Nephron progenitor cell (in vitro differentiated cells): ENCODE results near the gene MAPK8.

ENCODE experiments used
- DNase-seq: peaks from one replicate; pipeline ENCODE4 v3.0.0; 2021
- H3K27ac Mint-ChIP-seq: 2 replicates; pipeline ENCODE4 v1.8.0; 2021; ENCODE audit warnings: mild to moderate bottlenecking, moderate library complexity, mixed read lengths
- H3K27me3 Mint-ChIP-seq: 2 replicates; pipeline ENCODE4 v1.8.0; 2021; ENCODE audit warnings: mild to moderate bottlenecking, low read depth, mixed read lengths; ENCODE audit not compliant: poor library complexity
- H3K36me3 Mint-ChIP-seq: 2 replicates; pipeline ENCODE4 v1.8.0; 2021; ENCODE audit warnings: low read depth, mixed read lengths
- H3K4me1 Mint-ChIP-seq: 2 replicates; pipeline ENCODE4 v1.8.0; 2021; ENCODE audit warnings: mixed read lengths
- H3K4me3 Mint-ChIP-seq: 2 replicates; pipeline ENCODE4 v1.8.0; 2021; ENCODE audit warnings: mild to moderate bottlenecking, moderate library complexity, mixed read lengths
- H3K9me3 Mint-ChIP-seq: 2 replicates; pipeline ENCODE4 v1.8.0; 2021; ENCODE audit warnings: mild to moderate bottlenecking, moderate library complexity, mixed read lengths
- TF ChIP-seq, protein P1 (sequence below): fragments of 200-600 bp; sonication (generic); IDR thresholded peaks from 2 replicates; pipeline ENCODE4 v1.5.0; 2021; ENCODE audit warnings: antibody characterized with exemption

MAPK8 gene

GRCh38 chr10:48389846-48390557, 83.5 kb downstream of the MAPK8 start:
- TF ChIP-seq, protein P1, sequence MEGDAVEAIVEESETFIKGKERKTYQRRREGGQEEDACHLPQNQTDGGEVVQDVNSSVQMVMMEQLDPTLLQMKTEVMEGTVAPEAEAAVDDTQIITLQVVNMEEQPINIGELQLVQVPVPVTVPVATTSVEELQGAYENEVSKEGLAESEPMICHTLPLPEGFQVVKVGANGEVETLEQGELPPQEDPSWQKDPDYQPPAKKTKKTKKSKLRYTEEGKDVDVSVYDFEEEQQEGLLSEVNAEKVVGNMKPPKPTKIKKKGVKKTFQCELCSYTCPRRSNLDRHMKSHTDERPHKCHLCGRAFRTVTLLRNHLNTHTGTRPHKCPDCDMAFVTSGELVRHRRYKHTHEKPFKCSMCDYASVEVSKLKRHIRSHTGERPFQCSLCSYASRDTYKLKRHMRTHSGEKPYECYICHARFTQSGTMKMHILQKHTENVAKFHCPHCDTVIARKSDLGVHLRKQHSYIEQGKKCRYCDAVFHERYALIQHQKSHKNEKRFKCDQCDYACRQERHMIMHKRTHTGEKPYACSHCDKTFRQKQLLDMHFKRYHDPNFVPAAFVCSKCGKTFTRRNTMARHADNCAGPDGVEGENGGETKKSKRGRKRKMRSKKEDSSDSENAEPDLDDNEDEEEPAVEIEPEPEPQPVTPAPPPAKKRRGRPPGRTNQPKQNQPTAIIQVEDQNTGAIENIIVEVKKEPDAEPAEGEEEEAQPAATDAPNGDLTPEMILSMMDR = no peak
- Mint-ChIP-seq H3K36me3 (no peaks in the 10 kb centered on the region), H3K27me3 (no peaks in the 10 kb centered on the region), H3K4me3 (no peak overlapping the region), H3K4me1 (no peaks in the 10 kb centered on the region), H3K27ac (peak overlapping the region; percentile 24), H3K9me3 (no peaks in the 10 kb centered on the region)
- DNase-seq = no peak

DNA sequence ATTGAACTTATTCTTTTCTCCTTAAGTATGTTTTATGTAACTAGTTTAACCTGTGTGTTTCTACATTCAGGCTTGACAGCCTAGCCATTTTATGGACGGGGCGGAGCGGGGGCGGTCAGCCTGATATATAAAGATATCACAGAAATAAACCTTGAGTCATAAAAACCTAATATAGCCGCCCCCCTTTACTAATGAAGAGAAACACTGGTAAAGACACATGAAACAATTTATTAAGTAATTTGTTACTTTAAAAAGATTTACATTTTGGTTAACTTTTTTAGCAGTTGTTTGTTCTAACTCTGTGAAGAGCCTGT, 84.0 kb downstream of the MAPK8 start:
- H3K9me3 Mint-ChIP-seq = no peaks in the 10 kb centered on the region
- H3K27me3 Mint-ChIP-seq = no peaks in the 10 kb centered on the region
- no peak overlapping the region for H3K4me3 Mint-ChIP-seq
- no peaks in the 10 kb centered on the region for H3K36me3 Mint-ChIP-seq
- no peaks in the 10 kb centered on the region for H3K4me1 Mint-ChIP-seq
- TF ChIP-seq, protein P1 = no peak
- H3K27ac Mint-ChIP-seq = no peak overlapping the region
- no peak for DNase-seq

DNA sequence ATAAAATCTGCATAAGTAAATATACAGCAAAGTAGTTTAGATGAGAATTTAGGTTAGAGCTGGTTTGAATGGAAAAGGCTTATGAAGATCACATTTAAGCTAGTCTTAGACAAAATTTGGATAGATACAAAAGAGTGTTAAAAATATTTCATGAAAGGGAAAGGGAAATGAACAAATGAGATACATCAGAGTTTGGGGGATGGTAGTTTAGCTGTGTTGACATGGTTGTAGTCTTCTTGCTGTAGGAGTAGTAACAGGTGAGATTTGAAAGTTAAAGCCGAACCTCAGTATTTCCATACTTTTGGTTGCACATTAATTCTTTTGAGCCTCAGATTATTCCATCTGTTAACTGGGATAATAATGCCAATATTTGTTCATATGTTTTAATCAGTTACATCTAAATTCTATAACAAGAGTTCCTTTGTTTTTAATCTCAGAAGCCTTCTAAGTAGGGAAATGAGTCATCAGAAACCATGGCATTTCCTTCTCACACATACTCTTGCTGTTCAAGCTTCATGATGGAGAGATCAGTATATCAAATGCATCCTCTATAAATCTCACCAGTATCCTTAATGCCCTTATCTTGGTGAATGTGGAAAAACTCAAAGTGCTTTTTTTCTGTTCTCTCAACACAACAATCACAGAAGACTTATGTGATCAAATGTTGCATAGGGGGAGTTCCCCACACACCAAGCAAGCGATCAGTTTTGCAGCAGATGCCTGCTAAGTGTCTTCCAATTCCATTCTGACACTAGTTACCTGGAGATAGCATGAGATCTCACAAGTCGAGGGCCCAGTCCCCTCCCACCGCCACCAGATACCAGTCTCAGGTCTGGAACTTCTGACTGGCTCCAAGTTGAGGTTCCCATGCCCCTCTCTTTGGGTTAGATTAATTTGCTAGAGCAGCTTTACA, 84.7 kb downstream of the MAPK8 start:
- DNase-seq = no peak
- H3K4me3 Mint-ChIP-seq = no peak overlapping the region
- no peaks in the 10 kb centered on the region for H3K36me3 Mint-ChIP-seq

GRCh38 chr10:48391994-48392393, 85.5 kb downstream of the MAPK8 start:
- Mint-ChIP-seq H3K4me1 (no peaks in the 10 kb centered on the region), H3K27ac (no peak overlapping the region), H3K4me3 (no peak overlapping the region), H3K9me3 (no peaks in the 10 kb centered on the region), H3K27me3 (no peaks in the 10 kb centered on the region), H3K36me3 (no peaks in the 10 kb centered on the region)
- no peak for DNase-seq
- TF ChIP-seq, protein P1 = no peak

More for the DNA sequence above, 84.7 kb downstream of the MAPK8 start:
- H3K4me1 Mint-ChIP-seq = no peaks in the 10 kb centered on the region
- TF ChIP-seq, protein P1 = no peak
- no peak overlapping the region for H3K27ac Mint-ChIP-seq
- H3K9me3 Mint-ChIP-seq = no peaks in the 10 kb centered on the region
- H3K27me3 Mint-ChIP-seq = no peaks in the 10 kb centered on the region

GRCh38 chr10:48398261-48398660, 91.8 kb downstream of the MAPK8 start:
- peaks cover 23% of the 10 kb centered on the region for H3K4me1 Mint-ChIP-seq
- no peak overlapping the region for H3K27ac Mint-ChIP-seq
- H3K36me3 Mint-ChIP-seq = no peaks in the 10 kb centered on the region
- no peak overlapping the region for H3K4me3 Mint-ChIP-seq
- H3K27me3 Mint-ChIP-seq = peaks cover 3% of the 10 kb centered on the region
- TF ChIP-seq, protein P1 = no peak
- DNase-seq = no peak
- H3K9me3 Mint-ChIP-seq = no peaks in the 10 kb centered on the region
